ENCODE measurements around the gene CLTCL1. TPM values are rescaled to one million over a fixed set of nuclear protein-coding genes. Genes with fewer than 3 reads are reported as not detected.
"Not testable (repeated sequence)": the region's sequence is repeated elsewhere in the genome, so short reads cannot be mapped to it uniquely, and the experiment has no call there.

Gene CLTCL1
- polyA plus RNA-seq, 3 donors from 2014 or later = 0.06 to 0.37 (median 0.19) TPM

DNA sequence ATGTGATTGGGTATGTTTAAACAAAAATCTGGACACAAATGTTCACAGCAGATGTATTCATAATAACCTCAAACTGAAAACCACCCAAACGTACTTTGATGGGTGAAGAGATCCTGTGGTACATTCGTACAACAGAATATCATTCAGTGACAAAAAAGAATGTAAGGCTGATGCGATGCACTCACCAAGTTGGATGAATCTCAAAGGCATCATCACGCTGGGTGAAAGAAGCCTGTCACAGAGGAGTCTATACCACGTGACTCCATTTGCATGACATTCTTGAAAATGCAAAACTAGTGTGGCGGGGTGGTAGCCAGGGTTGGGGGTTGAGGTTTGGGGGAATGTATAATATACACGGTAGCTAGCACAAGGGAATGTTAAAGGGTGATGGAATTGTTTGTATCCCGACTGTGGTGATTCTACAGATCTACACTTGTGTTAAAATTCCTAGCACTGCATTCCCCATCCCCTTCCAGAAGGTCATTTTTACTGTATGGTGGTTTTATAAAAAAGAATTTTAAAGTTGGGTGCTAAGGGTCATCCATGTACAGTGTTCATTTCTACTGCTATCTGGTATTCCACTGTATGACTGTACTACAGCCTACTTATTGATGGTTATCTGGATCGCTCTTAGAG is 78.0 kb downstream of the CLTCL1 start:
- H3K36me3 Mint-ChIP-seq = no peaks in the 10 kb centered on the region
- no peak overlapping the region for H3K4me3 Mint-ChIP-seq
- H3K9me3 Mint-ChIP-seq = no peaks in the 10 kb centered on the region
- peaks cover 0 to 6% of the 10 kb centered on the region in 2 donors for H3K4me1 Mint-ChIP-seq
- DNase-seq = no peak
- no peak overlapping the region for H3K27ac Mint-ChIP-seq
- H3K27me3 Mint-ChIP-seq (ENCODE audit: low read depth in 3 of 3) = peaks cover 0 to 3% (median 0%) of the 10 kb centered on the region in 3 donors

GRCh38 chr22:19213001-19213400 is 78.5 kb downstream of the CLTCL1 start:
- H3K4me1 Mint-ChIP-seq = peaks cover 0 to 4% of the 10 kb centered on the region in 2 donors
- no peak for DNase-seq
- no peak overlapping the region for H3K4me3 Mint-ChIP-seq
- H3K27ac Mint-ChIP-seq = no peak overlapping the region
- no peaks in the 10 kb centered on the region for H3K9me3 Mint-ChIP-seq
- H3K36me3 Mint-ChIP-seq = no peaks in the 10 kb centered on the region
- peaks cover 0 to 3% (median 0%) of the 10 kb centered on the region in 3 donors for H3K27me3 Mint-ChIP-seq (ENCODE audit: low read depth in 3 of 3)

- H3K36me3 Mint-ChIP-seq = no peaks in the 10 kb centered on the region
- no peak for DNase-seq
- H3K27ac Mint-ChIP-seq = no peak overlapping the region
- H3K9me3 Mint-ChIP-seq = no peaks in the 10 kb centered on the region
- peaks cover 0 to 3% (median 0%) of the 10 kb centered on the region in 3 donors for H3K27me3 Mint-ChIP-seq (ENCODE audit: low read depth in 3 of 3)
- H3K4me3 Mint-ChIP-seq = no peak overlapping the region
- H3K4me1 Mint-ChIP-seq = no peaks in the 10 kb centered on the region
Measured at GRCh38 chr22:19212302-19212870, 79.1 kb downstream of the CLTCL1 start.

- Mint-ChIP-seq H3K4me3 (no peak overlapping the region), H3K27ac (no peak overlapping the region), H3K4me1 (no peaks in the 10 kb centered on the region), H3K36me3 (no peaks in the 10 kb centered on the region), H3K9me3 (no peaks in the 10 kb centered on the region), H3K27me3 (ENCODE audit: low read depth in 3 of 3) (peaks cover 0 to 3% (median 3%) of the 10 kb centered on the region in 3 donors)
- no peak for DNase-seq
Measured at GRCh38 chr22:19210188-19210587, 81.3 kb downstream of the CLTCL1 start.

DNA sequence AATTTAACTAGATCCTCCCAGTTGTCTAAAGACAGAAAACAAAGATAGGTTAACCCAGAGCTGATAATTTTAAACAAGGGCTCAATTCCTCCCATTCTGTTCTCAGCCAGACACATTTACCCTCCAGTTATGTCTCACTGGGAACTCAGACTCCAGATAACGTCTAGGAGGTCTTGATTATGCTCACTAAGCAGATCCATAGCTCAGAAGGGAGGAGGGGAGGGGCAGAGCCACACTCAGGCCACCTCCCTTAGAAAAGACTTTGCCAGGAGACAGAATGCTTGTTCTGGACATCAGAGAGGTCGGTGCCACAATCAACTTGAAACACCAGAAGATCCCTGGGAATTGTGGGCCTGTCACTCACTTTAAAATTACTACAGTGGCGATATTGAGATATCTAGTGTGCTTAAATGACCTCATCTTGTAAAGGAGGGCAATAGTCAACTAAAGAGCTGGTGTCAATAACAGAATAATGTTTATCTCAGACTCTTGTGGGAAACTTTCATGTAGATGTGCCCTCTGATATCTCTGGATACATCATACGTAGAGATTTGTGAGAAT is 83.2 kb downstream of the CLTCL1 start:
- H3K4me3 Mint-ChIP-seq = no peak overlapping the region
- no peak overlapping the region for H3K27ac Mint-ChIP-seq

GRCh38 chr22:19207884-19208283 is 83.6 kb downstream of the CLTCL1 start:
- Mint-ChIP-seq H3K4me1 (no peaks in the 10 kb centered on the region), H3K36me3 (no peaks in the 10 kb centered on the region), H3K27ac (no peak overlapping the region), H3K4me3 (no peak overlapping the region), H3K27me3 (ENCODE audit: low read depth in 3 of 3) (peaks cover 0 to 7% (median 5%) of the 10 kb centered on the region in 3 donors), H3K9me3 (no peaks in the 10 kb centered on the region)
- no peak for DNase-seq

More for the DNA sequence above, 83.2 kb downstream of the CLTCL1 start:
- DNase-seq = no peak
- H3K4me1 Mint-ChIP-seq = no peaks in the 10 kb centered on the region
- peaks cover 0 to 7% (median 5%) of the 10 kb centered on the region in 3 donors for H3K27me3 Mint-ChIP-seq (ENCODE audit: low read depth in 3 of 3)
- H3K36me3 Mint-ChIP-seq = no peaks in the 10 kb centered on the region
- H3K9me3 Mint-ChIP-seq = no peaks in the 10 kb centered on the region

GRCh38 chr22:19207401-19207808 is 84.1 kb downstream of the CLTCL1 start:
- H3K4me1 Mint-ChIP-seq = no peaks in the 10 kb centered on the region
- H3K9me3 Mint-ChIP-seq = no peaks in the 10 kb centered on the region
- H3K27ac Mint-ChIP-seq = no peak overlapping the region
- DNase-seq = no peak
- no peaks in the 10 kb centered on the region for H3K36me3 Mint-ChIP-seq
- peaks cover 0 to 7% (median 5%) of the 10 kb centered on the region in 3 donors for H3K27me3 Mint-ChIP-seq (ENCODE audit: low read depth in 3 of 3)
- H3K4me3 Mint-ChIP-seq = no peak overlapping the region

DNA sequence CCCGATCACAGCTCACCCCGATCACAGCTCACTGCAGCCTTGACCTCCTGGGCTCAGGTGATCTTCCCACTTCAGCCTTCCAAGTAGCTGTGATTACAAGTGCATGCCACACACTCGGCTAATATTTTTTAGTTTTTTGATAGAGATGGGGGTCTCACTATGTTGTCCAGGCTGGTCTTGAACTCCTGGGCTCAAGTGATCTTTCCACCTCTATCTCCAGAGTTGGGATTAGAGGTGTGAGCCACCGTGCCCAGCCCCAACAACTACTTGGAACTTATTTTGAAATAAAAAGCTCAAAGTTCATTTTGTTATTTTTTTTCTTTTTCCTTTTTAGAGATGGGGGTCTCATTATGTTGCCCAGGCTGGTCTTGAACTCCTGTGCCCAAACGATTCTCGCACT is 85.2 kb downstream of the CLTCL1 start:
- Mint-ChIP-seq H3K27ac (no peak overlapping the region), H3K27me3 (ENCODE audit: low read depth in 3 of 3) (peaks cover 3 to 7% (median 5%) of the 10 kb centered on the region in 3 donors), H3K4me1 (no peaks in the 10 kb centered on the region), H3K4me3 (no peak overlapping the region), H3K9me3 (no peaks in the 10 kb centered on the region), H3K36me3 (no peaks in the 10 kb centered on the region)
- DNase-seq = no peak

GRCh38 chr22:19204640-19205039 is 86.9 kb downstream of the CLTCL1 start:
- no peak for DNase-seq

DNA sequence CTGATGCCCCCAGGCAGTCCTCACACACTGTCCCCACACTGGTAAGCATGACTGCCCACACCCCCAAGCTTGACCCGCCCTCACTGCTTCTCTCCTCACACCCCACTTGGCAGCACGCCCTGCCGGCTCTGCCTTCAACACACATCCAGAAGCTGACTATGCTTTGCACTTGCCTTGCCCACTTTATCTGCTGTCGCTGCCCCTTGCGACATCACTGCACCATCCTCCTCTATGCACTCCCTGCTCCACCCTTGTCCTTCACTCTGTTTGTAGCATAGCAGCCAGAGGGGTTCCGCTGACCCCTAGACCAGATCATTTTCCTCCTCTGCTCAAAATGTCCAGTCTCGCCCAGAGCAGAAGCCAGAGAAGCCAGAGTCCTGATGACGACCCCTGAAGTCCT is 87.7 kb downstream of the CLTCL1 start:
- Mint-ChIP-seq H3K27ac (no peak overlapping the region), H3K27me3 (ENCODE audit: low read depth in 3 of 3) (peaks cover 3 to 7% (median 3%) of the 10 kb centered on the region in 3 donors), H3K4me1 (no peaks in the 10 kb centered on the region), H3K4me3 (no peak overlapping the region), H3K9me3 (no peaks in the 10 kb centered on the region), H3K36me3 (peaks cover 0 to 3% (median 0%) of the 10 kb centered on the region in 3 donors)
- no peak for DNase-seq

More at GRCh38 chr22:19204640-19205039, 86.9 kb downstream of the CLTCL1 start:
- H3K27ac Mint-ChIP-seq = no peak overlapping the region
- no peak overlapping the region for H3K4me3 Mint-ChIP-seq
- no peaks in the 10 kb centered on the region for H3K4me1 Mint-ChIP-seq
- H3K27me3 Mint-ChIP-seq (ENCODE audit: low read depth in 3 of 3) = peaks cover 2 to 7% (median 3%) of the 10 kb centered on the region in 3 donors
- H3K36me3 Mint-ChIP-seq = no peaks in the 10 kb centered on the region
- H3K9me3 Mint-ChIP-seq = no peaks in the 10 kb centered on the region

GRCh38 chr22:19202799-19203186 is 88.7 kb downstream of the CLTCL1 start:
- H3K36me3 Mint-ChIP-seq; H3K4me1 Mint-ChIP-seq; H3K4me3 Mint-ChIP-seq; DNase-seq; H3K27me3 Mint-ChIP-seq (ENCODE audit: low read depth in 3 of 3); H3K27ac Mint-ChIP-seq; H3K9me3 Mint-ChIP-seq: not testable (repeated sequence)

GRCh38 chr22:19201869-19202798 is 89.4 kb downstream of the CLTCL1 start:
- Mint-ChIP-seq H3K9me3 (no peaks in the 10 kb centered on the region), H3K4me1 (peaks cover 2 to 11% of the 10 kb centered on the region in 2 donors), H3K4me3 (no peak overlapping the region), H3K27me3 (ENCODE audit: low read depth in 3 of 3) (peaks cover 3 to 7% (median 6%) of the 10 kb centered on the region in 3 donors), H3K36me3 (peaks cover 0 to 3% (median 0%) of the 10 kb centered on the region in 3 donors), H3K27ac (peak overlapping the region in 2 of 6 donors; percentile 50 to 69)
- no peak for DNase-seq

DNA sequence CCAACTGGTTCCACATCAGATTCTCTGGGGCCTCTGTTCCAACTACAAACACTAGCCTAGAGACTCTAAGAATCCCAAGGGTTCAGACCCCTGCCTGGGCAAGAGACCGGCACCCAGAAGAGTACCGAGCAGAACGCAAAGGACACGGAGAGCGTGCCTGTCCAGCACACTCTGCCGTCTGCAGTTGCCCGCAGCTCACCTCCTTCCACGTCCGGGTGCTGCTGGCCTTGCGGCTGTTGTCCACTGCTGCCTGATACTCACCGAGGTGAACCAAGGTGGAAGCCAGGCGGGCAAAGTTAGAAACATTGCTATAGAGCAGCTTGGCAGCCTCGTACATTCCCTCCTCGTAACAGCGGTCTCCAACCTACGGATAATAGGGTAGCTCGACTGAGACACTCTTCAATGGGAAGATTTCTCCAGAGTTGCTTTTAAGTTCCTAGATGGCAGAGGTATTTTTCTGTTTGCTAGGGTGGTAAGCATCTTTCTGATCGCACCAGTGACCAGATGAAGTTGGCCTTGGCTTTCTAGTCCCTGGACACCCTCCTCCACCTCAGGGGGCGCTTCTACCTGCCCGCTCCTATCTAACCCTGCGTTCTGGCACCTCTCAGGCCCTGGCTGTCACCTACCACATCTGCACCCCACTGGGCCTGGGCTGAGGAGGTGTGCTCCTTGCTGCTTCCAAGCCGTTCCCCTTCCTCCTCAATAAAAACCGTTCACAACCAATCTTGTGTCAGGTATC is 90.2 kb downstream of the CLTCL1 start:
- H3K9me3 Mint-ChIP-seq = no peaks in the 10 kb centered on the region
- peaks cover 3 to 6% (median 5%) of the 10 kb centered on the region in 3 donors for H3K27me3 Mint-ChIP-seq (ENCODE audit: low read depth in 3 of 3)
- no peak for DNase-seq
- H3K4me3 Mint-ChIP-seq = no peak overlapping the region
- peak overlapping the region in 1 of 6 donors; percentile 50 for H3K27ac Mint-ChIP-seq
- peaks cover 6 to 18% of the 10 kb centered on the region in 2 donors for H3K4me1 Mint-ChIP-seq
- peaks cover 0 to 3% (median 0%) of the 10 kb centered on the region in 3 donors for H3K36me3 Mint-ChIP-seq

All from immature natural killer cell (primary cell).